Lung microvascular endothelial cell (primary cell): Measurements from ENCODE around the gene GASK1A. TPM values are rescaled to one million over a fixed set of nuclear protein-coding genes. Genes with fewer than 3 reads are reported as not detected.
"Not testable (repeated sequence)": the region's sequence is repeated elsewhere in the genome, so short reads cannot be mapped to it uniquely, and the experiment has no call there.

Experiments
- DNase-seq, 2 donors: peaks; one replicate each; pipeline versions ENCODE4 v3.0.0 to v3.0.0-alpha.2; 2010; ENCODE audit warnings: low read depth in 2 of 2
- total RNA-seq: library from RNA; depleted of rRNA; stranded (reverse); fragments of >200 nt; gene quantifications from 2 replicates; pipeline ENCODE4 v1.2.1, GENCODE V29; 2014

GASK1A gene
- total RNA-seq, 1 donor from 2014 or later = not detected

DNA sequence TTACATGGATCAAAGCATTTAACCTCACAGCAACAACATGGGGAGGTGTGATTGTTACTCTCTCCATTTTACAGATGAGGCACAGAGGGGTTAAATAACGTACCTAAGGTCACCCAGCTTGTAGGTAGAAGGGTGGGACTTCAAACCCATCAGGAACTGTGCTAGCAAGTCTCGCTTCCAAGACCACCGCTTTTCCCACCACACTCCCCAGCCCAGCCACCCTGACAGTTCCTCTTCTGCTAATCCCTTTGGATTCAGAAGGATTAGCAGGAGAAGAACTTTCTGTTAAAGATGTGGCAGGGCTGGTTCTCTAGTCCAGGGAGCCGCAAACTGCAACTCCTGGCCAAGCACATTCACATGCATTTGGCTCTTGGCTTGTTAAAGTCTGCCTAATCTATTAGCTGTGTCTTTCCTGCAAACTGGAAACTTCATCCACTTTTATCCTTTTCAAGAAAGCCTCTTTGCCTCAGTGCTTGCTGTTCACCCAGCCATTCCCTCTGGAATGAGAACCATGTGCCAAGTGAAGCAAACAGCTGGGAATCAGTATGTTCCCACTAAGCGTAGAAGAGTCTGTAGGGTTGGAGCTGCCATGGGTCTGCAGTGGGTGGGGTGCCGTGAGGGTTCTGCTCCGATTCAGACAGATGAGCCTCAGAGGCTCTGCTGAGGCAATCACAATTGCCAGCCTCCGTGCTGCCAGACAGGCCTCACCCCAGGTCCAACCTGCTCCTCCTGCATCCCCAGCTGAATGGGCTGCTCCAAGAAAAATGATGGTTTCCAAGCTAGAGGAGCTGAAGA lies 82.2 kb downstream of the GASK1A start:
- DNase-seq = no peak

DNA sequence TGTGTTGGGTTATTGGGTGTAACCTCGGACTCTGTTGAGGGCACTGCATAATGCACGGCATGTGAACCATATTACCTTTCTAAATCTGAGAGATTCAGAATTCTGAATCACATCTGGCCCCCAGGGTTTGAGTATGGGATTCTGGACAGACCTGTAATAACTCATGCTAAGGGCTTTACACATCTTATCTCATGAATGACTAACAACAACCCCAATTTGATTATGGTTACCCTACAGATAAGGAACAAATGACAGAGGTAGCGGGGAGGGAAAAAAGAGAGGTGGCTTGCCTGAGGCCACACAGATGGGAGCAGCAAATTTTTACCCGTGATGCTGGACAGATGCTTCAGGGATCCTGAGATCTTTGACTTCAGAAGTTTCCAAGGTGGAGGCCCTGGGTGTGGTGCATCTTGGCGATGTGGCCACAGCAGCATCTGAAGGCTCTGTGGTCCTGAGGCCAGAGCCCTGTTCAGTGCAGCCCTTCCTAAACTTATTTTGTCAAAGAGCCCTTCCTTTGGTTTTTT lies 83.0 kb downstream of the GASK1A start:
- no peak for DNase-seq

DNA sequence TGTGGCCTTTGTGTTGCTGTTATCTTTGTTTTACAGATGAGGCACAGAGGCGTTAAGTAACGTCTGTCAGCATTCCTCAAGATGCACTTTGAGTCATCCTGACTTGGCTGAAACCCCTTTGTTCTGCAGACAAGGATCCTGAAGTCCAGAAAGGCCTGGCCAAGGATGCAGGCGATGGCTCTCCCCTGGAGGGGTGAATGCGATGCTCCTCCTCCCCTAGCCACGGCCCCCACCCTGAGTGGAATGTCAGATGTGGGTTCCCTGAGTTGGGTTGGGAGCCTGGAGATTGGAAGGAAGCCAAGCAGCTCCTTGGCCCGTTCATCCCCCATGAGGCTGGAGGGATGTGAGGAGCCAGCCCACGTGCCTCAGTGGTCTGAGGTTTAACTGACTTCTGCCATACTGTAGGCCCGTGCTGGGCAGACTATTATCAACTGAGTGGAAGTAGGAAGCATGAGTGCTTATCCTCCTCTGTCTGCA lies 83.5 kb downstream of the GASK1A start:
- DNase-seq = no peak

DNA sequence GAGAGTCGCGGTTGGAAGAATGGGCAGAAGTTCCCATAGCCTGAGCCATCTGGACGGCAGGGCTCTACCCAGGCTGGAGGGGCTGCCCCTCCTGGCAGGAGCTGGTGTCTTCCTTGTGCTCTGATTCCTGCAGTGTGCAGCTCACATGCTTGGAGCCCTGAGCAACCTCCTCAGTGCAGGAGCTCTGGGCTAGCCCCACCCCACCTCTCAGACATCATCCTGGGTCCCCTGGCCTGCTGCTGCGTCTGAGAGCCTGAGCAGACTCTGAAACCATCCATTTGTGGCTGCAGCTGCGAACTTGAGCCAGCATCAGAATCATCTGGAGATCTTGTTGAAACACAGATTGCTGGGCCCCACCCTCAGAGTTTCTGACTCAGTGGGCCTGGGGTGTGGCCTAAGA lies 84.0 kb downstream of the GASK1A start:
- DNase-seq = no peak

DNA sequence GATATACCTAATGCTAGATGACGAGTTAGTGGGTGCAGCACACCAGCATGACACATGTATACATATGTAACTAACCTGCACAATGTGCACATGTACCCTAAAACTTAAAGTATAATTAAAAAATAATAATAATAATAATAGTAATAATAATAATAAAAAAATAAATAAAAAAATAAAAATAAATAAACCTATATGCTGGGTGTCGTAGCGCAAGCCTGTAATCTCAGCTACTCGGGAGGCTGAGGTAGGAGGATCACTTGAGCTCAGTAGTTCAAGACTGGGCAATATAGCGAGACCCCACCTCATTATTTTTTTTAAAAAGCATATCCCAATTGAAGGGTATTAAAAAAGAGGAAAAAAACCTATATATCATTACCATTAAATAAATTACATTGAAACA lies 91.6 kb downstream of the GASK1A start:
- DNase-seq = not testable (repeated sequence)

DNA sequence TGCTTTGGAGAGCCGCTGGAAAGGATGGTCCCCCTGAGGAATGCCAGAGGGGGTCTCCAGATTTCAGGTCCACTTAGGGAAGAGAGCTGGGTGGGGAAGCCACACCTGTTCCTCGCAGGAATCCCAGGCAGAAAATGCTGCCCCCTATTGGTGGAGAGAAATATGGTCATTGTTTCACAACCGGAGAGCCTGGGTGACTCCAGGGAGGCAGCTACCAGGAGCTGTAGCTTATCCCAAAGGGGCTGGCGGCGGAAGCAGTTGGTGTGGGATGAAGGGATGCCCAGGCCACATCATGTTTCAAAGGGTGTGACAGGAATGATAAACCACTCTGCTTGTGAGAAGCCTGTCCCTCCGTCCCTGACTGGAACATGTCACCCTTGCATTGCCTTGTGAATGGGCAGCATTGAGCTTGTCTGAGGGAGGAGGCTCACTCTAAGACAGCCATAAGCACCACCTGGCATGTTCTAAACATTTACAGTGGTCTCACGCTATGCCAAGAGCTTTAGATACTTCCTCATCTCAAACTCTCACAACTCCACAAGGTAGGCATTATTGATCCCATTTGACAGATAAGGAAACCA lies 92.3 kb downstream of the GASK1A start:
- DNase-seq = no peak

DNA sequence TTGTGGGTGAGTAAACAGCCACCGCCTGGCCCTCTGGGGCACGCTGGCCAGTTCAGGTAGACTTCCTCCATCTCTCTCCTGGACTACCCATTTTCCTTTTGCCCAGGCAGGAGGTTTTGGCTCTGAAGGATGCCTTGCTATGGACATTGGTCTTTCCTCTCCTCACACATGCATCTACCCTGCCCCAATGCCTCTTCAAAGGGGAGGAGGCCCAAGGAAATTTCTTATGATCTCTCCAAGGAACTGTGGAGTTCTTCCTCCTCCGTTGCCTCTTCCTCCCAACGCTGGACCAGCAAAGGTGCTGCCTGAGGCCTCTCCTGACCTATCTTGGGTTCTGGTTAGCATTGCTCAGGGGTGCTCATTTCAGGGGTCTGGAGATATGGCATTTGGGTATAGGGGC lies 93.2 kb downstream of the GASK1A start:
- DNase-seq = no peak

DNA sequence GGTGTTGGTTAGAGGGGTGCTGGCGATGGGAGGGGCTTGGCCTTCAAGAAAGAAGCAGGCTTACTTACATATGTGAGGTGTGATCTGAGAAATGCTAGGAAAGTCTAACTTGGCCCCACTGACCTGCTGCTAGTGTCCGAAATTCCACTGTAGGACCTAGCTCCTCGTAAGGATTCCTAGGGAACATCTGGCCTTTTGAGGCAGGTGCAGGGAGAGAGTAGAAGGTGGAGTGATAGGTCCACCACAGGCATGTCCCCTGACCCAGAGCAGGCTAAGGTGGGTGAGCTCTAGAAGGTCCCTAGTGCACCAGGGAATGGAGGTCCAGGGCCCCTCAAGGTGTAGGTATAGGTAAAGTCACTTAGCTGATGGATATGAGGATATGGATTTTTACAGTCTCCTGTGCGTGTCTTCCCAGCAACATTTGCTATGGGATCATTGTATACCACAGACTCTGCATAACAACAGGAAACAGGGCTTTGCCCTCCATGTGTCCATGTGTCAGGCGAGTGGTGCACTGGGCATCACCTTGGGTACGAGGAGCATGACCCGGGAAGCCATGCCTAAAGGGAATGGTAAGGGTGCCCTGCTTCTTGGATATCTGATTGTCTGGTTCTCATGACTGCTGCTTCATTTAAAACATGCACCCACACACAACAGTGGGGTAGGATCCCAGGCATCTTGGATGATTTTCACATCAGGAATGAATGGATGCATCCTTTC lies 94.2 kb downstream of the GASK1A start:
- DNase-seq = no peak

DNA sequence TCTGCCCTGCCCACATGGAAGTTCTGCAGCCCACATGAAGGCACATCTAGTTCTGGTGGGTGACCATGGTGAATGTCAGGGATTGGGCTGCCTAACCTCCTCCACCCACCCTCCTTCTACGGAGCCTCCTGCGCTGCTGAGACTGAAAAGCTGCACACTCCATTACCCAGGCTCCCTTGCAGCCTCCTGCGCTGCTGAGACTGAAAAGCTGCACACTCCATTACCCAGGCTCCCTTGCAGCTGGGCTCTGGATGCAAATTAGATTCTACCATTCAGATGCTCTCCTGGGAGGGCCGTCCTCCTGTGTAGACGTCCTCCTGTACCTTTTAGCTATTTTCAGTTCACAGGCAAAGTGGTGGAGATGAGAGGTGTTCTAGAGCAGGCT lies 94.7 kb downstream of the GASK1A start:
- DNase-seq = no peak

DNA sequence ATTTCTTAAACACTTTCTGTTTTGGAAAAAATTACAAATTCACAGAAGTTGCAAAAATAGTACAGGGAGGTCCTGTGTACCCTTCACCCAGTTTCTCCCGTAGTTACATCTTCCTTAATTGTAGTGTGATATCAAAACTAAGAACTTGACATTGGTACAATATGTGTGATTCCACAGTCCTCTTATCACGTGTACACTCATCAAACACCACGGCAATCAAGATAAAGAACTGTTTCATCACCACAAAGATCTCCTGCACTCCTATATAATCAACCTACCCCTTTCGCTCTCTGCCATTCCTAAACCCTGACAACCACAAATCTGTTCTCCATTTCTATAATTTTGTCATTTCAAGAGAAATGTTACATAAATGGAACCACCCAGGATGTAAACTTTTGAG lies 95.4 kb downstream of the GASK1A start:
- DNase-seq = no peak

DNA sequence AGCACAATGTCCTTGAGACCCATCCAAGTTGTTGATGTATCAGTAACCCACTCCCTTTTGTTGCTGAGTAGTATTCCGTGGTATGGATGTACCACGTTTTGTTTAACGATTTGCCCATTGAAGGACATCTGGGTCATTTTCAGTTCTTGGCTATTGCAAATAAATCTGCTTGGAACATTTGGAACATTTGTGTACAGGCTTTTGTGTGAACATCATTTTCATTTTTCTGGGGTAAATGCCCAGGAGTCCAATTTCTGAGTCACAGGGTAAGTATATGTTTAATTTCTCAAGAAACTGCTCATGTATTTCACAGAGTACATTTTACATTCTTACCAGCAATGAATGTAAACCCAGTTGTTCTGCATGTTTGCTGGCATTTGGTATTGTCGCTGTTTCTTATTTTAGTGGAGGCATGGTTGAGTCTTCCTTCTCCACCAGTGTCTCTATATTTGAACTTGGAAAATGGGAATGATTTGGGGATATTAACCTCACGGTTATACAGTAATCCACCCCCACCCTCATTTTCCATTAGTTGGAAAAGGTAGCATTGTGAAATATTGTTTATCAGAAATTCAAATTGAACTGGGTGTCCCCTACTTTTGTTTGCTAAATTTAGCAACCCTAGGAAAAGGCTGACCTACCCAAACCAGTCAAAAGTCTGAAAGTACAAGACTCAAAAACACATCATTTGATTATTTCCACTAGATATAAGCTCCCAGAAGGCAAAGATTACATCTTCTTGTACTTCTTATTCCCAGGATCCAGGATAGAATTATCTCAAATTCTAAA lies 96.0 kb downstream of the GASK1A start:
- no peak for DNase-seq

DNA sequence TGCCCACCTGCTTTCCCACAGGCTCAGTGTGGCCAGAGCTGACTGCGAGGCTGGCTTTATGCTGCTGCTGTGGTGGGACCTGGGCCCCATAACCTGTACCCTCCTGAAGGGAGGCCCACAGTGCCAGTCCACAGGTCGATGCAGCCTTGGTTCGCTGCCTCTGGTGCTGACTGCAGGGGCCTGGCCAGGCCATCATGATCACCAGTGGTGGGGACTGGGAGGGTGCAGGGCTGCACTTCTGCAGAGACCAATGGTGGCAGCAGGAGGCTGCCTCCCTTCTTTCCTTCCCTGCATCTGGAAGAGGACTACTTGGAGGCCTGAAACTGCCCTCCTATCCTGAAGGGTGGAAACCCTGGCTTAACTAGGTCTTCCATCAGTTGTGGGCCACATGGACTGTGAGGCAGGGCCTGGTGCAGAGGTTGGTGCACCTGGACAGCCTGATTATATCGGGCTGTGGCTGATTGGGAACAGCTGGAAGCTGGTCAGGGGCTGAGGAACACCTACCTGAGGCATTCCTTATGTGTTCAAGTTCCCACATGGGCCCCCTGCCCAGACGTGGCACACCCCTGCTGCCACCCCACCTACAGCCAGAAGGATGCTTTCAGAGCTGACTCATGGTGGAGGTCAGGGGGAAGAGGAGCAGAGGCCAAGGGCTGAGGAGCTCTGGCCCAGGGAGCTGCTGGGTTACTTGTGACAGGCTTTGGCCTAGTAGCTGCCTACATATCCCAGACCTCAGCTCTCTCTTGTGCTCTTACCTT lies 97.0 kb downstream of the GASK1A start:
- no peak for DNase-seq

DNA sequence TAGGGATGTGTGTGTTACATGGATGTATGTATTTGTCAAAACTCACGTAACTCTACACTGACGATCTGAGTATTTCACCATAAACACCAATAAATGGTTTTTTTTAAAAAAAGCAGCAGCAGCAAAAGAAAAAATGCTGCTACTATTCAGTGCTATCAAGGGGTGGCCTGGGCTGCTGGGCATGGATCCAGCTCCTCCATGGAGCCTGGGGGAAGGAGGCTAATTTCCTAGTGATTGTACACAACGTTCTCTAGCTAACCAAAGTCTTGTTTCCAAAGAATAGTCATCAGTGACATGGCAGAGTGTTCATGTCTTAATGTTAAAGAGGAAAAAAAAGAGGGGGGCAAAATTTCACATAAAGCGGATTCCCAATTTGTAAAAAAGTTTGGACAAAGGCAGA lies 97.7 kb downstream of the GASK1A start:
- no peak for DNase-seq

DNA sequence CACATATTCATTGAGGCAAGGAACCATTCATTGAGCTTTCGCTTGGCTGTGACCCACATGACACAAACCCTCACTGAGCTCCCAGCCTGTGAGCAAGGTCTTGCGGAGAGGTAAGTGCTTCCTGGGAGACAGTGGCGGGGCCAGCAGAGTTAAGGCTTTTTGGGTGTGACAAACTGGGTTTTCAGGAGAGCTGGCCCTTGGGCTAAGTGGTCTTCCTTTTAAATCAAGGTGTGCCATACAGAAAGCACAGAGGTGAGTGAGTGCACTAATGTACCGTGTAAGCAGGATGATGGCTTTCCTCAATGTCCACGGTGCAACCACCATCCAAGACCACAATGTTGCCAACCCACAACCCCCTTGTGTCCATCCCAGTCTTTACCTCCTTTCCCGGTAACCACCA lies 98.2 kb downstream of the GASK1A start:
- no peak for DNase-seq

DNA sequence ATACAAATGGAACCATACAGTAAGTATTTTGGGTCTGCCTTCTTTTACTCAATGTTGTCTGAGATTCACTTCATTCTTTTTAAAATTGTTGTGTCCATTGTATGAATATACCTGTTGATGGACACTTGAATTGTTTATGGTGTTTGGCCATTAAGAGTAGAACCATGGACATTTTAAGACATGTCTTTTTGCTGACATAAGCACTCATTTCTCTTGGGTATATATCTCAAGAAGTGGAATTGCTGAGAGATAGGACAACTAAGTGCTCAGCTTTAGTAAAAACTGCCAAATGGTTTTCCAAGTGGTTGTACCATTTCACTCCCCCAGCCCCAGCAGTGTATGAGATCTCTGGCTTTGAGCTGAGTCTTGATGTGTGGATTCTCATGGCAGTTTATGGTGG lies 98.6 kb downstream of the GASK1A start:
- no peak for DNase-seq

DNA sequence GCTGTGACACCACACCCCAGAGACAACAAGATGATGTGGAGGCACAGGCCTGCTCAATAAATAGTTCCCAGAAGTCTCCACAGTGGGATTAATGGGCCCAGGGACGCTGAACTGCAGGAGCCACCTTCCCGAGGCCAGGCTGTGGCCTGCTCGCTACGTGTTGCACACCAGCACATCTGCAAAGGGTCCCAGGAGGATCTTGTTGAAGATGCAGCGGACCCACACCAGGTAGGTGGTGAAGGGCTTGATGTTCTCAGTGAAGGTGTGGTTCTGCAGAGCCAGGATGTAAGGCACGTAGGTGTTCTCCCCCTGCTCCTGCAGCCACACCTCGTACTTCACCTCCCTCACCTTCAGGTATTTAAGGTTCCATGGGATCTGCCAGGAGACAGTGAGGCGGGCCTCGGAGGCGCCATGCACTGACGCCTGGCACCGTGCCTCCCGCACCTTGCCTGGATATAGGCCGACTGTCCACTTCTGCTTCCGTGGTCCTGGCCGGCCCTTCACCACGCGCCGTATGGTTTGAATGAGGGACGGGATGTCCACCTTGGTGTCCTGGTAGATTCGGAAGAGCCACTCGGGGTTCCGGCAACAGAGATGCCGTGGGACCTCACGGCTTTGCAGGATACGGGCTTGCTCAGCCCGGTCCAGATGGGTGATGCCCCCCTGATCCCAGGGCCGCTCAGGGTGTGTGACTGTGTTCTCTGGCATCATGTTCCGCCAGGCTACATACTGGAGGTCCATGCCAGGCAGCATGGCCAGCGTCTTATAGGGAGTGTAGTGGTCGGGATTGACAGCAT lies 100.6 kb downstream of the GASK1A start:
- DNase-seq = no peak

DNA sequence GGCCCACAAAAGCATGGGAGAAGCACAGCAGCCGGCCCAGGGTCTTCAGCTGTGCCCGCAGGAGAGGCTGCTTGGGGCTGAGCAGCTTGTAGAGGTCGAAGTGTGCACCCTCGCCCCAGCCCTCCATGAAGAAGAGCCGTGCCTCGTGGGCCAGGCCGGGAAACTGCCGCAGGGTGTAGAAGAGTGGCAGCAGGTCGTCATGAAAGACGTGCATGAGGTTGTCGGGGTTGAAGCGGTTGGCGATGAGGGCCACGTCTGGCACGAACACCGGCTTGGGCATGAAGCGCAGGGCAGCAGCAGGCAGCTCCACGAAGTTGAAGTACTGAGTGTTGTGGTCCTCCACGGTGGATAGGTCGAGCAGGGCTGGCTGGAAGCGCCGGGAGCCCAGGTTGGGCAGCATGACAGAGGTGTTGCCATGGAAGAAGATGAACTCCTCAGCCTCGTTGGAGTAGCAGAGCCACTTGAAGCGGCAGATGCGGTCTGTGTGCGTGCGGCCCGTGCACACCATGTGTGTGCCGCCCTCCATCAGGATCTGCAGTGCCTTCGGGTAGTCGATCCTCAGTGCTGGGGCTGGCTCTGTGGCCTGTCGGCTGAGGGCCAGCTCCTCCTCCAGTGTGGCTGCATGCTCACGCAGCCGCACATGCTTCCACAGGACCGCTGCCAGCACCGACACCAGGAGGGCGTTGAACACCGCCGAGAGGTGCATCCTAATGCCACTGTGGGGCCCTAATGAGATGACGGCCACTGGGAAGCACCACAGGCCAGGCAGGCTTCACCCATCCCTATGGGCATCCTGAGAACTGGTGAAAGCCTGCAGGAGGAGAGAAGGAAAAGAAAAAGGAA lies 101.8 kb downstream of the GASK1A start:
- DNase-seq = no peak

DNA sequence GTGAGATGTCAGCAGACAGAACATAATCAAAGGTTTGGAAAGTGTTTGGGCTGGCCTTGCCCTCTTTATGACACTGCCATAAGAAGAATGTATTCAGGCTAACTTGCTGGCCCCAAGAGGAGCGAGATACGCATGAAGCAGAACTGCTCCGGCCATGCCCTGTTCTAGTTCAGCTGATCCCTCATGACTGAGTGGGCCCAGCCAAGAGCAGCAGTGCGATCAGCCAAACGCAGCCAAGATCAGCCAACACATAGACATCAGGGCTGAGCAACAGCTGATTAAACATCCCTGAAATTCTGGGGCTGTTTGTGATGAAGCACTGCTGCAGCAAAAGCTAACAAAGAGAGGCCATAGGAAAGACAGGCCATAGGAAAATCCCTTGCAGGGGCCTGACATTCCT lies 102.7 kb downstream of the GASK1A start:
- DNase-seq = no peak

DNA sequence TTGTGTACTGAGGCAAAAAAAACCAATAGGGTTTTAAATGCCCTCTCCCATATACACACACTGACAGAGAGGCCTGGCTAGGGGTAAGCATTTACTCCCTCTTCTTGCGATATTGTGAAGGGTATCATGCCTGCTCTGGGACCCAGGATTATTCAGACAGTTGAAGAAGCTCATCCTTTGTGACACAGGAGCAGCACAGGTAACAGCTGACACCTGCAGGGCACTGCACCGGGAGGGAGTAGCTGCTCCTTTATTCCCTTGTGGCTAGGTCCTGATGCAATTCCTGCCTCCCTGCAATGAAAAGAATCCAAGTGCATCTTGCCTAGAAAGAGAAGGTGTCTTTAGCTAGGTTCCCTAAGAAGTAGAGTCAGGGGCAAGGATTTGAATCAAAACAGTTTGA lies 103.3 kb downstream of the GASK1A start:
- no peak for DNase-seq
